Peyer's patch (tissue), 4 donors: ENCODE measurements around the gene FGD5. TPM values are rescaled to one million over a fixed set of nuclear protein-coding genes. Genes with fewer than 3 reads are reported as not detected.
A peak's percentile ranks its signal among the peaks of the same experiment; 100 is the strongest.

Experiments used
- DNase-seq, 3 donors: peaks; one replicate each; pipeline ENCODE4 v3.0.0-alpha.2; 2017 to 2019
- H3K27ac ChIP-seq, 4 donors: fragments of 200-600 bp; sonication (generic); one replicate each; pipeline ENCODE4 v1.5.1; 2016 to 2019
- H3K27me3 ChIP-seq, 2 donors: fragments of 200-600 bp; sonication (generic); one replicate each; pipeline ENCODE4 v1.5.1; 2019
- H3K36me3 ChIP-seq, 3 donors: fragments of 200-600 bp; sonication (generic); one replicate each; pipeline ENCODE4 v1.5.1; 2016 to 2019
- H3K4me1 ChIP-seq, 4 donors: fragments of 200-600 bp; sonication (generic); one replicate each; pipeline ENCODE4 v1.5.1; 2016 to 2019
- H3K4me3 ChIP-seq, 4 donors: fragments of 200-600 bp; sonication (generic); 1 replicate in 3 of 4; 2 replicates in 1 of 4; pipeline ENCODE4 v1.5.1; 2016 to 2019; ENCODE audit warnings: mild to moderate bottlenecking in 1 of 4
- H3K9me3 ChIP-seq, 4 donors: fragments of 200-600 bp; sonication (generic); one replicate each; pipeline ENCODE4 v1.5.1; 2016 to 2019; ENCODE audit warnings: mild to moderate bottlenecking in 1 of 4
- POLR2A ChIP-seq, 2 donors: fragments of 450-650 bp; IDR thresholded peaks; one replicate each; pipeline ENCODE4 v1.5.1; 2017; ENCODE audit warnings: antibody characterized with exemption in 2 of 2, mild to moderate bottlenecking in 2 of 2, moderate library complexity in 2 of 2
- total RNA-seq, 4 donors: library from RNA; depleted of rRNA; stranded (reverse); fragments of >200 nt; gene quantifications; one replicate each; pipeline ENCODE4 v1.1.0, GENCODE V29; 2016
- TF ChIP-seq, protein P1 (sequence below), 6 experiments: fragments of 450-650 bp in 4 of 6; fragments of 200-600 bp in 2 of 6; sonication (generic) in 1 of 6; IDR thresholded peaks; one replicate each; pipeline ENCODE4 v1.5.1; 2017 to 2019; ENCODE audit warnings: antibody characterized with exemption in 6 of 6, mild to moderate bottlenecking in 3 of 6, moderate library complexity in 1 of 6

The FGD5 gene
- total RNA-seq, 4 donors from 2014 or later: 8.6 to 65.2 (median 18.1) TPM

DNA sequence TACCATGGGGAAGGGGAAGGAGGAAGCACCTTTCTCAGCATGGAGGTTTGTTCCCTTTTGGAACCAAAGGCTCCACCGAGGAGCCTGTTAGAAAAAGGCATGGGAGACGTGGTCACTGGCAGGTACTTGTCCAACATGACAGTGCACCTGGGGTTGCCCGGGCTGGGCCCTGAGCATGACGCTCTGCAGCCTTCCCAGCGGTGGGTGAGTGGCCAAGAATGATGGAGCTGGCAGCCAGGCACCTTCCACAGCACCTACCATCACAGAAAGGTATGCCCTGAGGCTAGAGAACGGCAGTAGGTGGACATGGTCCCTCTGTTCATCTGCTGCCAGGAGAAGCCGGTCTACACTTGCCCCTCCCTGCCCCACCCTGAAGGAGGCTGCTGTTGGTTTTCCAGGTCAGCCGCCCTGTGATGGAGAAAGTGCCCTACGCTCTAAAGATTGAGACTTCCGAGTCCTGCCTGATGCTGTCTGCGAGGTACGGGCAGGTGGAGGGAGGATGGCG lies 99.6 kb downstream of the FGD5 start:
- no peaks in the 10 kb centered on the region for H3K9me3 ChIP-seq
- TF ChIP-seq POLR2A (IDR thresholded peaks at IDR 0.05): no peak
- TF ChIP-seq, protein P1, sequence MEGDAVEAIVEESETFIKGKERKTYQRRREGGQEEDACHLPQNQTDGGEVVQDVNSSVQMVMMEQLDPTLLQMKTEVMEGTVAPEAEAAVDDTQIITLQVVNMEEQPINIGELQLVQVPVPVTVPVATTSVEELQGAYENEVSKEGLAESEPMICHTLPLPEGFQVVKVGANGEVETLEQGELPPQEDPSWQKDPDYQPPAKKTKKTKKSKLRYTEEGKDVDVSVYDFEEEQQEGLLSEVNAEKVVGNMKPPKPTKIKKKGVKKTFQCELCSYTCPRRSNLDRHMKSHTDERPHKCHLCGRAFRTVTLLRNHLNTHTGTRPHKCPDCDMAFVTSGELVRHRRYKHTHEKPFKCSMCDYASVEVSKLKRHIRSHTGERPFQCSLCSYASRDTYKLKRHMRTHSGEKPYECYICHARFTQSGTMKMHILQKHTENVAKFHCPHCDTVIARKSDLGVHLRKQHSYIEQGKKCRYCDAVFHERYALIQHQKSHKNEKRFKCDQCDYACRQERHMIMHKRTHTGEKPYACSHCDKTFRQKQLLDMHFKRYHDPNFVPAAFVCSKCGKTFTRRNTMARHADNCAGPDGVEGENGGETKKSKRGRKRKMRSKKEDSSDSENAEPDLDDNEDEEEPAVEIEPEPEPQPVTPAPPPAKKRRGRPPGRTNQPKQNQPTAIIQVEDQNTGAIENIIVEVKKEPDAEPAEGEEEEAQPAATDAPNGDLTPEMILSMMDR (IDR thresholded peaks at IDR 0.05): no peak
- no peak overlapping the region for H3K27ac ChIP-seq
- peaks cover 0 to 1% (median 0%) of the 10 kb centered on the region in 3 donors for H3K36me3 ChIP-seq
- no peaks in the 10 kb centered on the region for H3K4me1 ChIP-seq
- no peaks in the 10 kb centered on the region for H3K27me3 ChIP-seq
- H3K4me3 ChIP-seq: no peak overlapping the region
- no peak for DNase-seq

DNA sequence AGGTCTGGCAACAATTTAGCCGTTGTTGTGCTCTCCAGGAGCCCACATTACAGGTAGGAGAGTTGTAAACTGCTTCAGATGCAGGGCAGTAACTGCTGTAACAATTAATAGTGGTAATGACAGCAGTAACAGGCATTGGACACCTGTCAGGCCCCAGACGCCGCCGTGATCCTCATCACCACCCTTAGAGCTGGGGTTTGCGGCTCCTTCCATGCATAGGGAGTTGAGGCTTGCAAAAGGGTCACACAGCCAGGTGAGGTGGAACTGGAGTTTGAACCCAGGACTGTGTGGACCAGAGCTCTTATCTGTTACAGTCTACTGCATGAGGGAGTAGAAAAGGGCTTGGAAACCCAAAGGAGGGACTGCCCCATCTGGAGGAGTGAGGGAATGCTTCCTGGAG lies 101.8 kb downstream of the FGD5 start:
- Histone ChIP-seq H3K4me1 (no peaks in the 10 kb centered on the region), H3K36me3 (peaks cover 0 to 5% (median 0%) of the 10 kb centered on the region in 3 donors), H3K27ac (no peak overlapping the region), H3K9me3 (no peaks in the 10 kb centered on the region), H3K27me3 (no peaks in the 10 kb centered on the region), H3K4me3 (no peak overlapping the region)
- DNase-seq: no peak
- no peak for TF ChIP-seq POLR2A (IDR thresholded peaks at IDR 0.05)
- TF ChIP-seq, protein P1 (IDR thresholded peaks at IDR 0.05): no peak

- H3K4me1 ChIP-seq: no peaks in the 10 kb centered on the region
- TF ChIP-seq POLR2A (IDR thresholded peaks at IDR 0.05): peak in 1 of 2 donors; percentile 37
- TF ChIP-seq, protein P1 (IDR thresholded peaks at IDR 0.05): peak; percentile 93 to 100 (median 97)
- no peak overlapping the region for H3K27ac ChIP-seq
- peak; percentile 78 to 94 (median 89) for DNase-seq
- H3K4me3 ChIP-seq: no peak overlapping the region
- H3K36me3 ChIP-seq: peaks cover 0 to 8% (median 0%) of the 10 kb centered on the region in 3 donors
- H3K27me3 ChIP-seq: no peaks in the 10 kb centered on the region
- no peaks in the 10 kb centered on the region for H3K9me3 ChIP-seq
Measured at GRCh38 chr3:14921034-14921616, 102.4 kb downstream of the FGD5 start.

- Histone ChIP-seq H3K4me1 (no peaks in the 10 kb centered on the region), H3K27me3 (no peaks in the 10 kb centered on the region), H3K27ac (no peak overlapping the region), H3K4me3 (no peak overlapping the region), H3K9me3 (no peaks in the 10 kb centered on the region), H3K36me3 (peaks cover 0 to 9% (median 0%) of the 10 kb centered on the region in 3 donors)
- peak in 1 of 3 donors; percentile 38 for DNase-seq
- no peak for TF ChIP-seq POLR2A (IDR thresholded peaks at IDR 0.05)
- TF ChIP-seq, protein P1 (IDR thresholded peaks at IDR 0.05): no peak
Measured at GRCh38 chr3:14921811-14922705, 103.3 kb downstream of the FGD5 start.

DNA sequence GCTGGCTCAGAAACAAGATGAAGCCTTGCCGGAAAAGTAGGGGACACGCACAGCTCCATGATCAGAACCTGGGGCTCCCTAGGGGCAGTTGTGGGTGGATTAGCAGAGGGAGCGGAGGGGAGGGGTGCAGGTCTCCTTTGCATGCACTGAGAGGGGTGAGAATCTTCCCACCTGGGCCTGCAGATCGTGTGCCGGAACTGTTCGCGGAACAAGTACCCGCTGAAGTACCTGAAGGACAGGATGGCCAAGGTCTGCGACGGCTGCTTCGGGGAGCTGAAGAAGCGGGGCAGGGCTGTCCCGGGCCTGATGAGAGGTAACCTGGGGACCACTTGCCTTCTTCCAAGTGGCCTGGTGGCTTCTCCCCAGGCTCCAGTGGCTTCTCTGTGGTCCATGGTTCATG lies 104.1 kb downstream of the FGD5 start:
- Histone ChIP-seq H3K4me3 (no peak overlapping the region), H3K9me3 (no peaks in the 10 kb centered on the region), H3K27ac (no peak overlapping the region), H3K4me1 (no peaks in the 10 kb centered on the region), H3K27me3 (no peaks in the 10 kb centered on the region), H3K36me3 (peaks cover 0 to 9% (median 0%) of the 10 kb centered on the region in 3 donors)
- no peak for TF ChIP-seq POLR2A (IDR thresholded peaks at IDR 0.05)
- TF ChIP-seq, protein P1 (IDR thresholded peaks at IDR 0.05): no peak
- peak in 1 of 3 donors; percentile 34 for DNase-seq
